ENCODE data around the gene SLC9A4.
A peak's percentile ranks its signal among the peaks of the same experiment; 100 is the strongest.

Gene SLC9A4

DNA sequence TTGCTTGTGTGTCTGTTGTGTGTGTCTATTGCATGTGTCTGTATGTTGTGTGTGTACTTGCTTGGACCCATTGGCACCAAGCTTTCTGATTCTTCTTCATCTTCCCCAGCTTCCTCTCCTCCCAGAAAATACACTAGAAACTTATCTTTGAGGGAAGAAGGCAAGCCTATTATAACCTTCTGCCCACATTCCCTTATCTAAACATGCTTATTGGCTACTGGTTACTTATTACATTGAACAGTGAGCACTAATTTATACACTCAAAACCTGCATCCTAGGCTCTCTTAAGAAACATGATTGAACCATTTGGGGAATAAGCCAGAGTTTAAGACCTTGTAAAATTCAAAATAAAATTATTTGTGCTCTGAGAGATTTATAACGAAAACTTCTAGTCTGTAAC is 26.5 kb downstream of the SLC9A4 start:
- DNase-seq (ENCODE audit: low spot score), result no peak

DNA sequence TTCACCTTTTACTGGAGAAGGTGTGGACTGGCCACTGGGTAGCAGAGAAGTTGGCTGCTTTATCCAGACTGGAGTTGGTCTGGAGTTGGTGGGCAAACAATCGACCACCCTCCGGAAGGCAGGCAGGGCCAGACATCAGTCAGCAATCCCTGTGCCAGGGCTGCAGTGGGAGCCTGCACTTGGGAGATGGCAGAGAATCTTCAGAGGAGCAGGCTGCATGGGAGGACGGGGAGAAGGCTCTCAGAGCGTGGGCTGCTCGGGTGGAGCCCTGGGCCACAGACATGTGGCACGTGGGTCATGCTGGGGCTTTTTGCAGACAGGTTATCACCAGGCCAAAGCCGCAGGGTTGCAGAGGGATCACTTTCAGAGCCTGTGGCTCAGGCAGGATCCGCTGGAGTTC is 29.6 kb downstream of the SLC9A4 start:
- DNase-seq (ENCODE audit: low spot score), result no peak

DNA sequence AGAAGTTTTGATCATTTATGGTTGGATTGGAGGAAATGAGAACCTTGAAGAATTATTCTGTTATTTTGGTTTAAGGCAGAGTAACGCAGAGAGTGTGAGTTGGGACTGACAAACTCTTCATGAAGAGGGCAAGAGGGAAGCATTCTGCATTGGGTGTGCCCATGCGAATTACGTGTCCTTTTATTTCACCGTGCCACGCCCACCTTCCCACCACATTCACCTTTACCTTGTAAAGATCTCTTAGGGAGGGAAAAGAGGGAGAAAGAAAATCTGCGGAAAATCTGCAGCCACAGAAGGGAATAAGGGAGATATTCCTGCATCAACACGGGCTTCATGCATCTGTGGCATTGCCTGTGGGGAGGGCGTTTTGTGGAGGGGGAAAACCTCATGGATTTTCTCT is 31.8 kb downstream of the SLC9A4 start:
- DNase-seq (ENCODE audit: low spot score), result no peak

DNA sequence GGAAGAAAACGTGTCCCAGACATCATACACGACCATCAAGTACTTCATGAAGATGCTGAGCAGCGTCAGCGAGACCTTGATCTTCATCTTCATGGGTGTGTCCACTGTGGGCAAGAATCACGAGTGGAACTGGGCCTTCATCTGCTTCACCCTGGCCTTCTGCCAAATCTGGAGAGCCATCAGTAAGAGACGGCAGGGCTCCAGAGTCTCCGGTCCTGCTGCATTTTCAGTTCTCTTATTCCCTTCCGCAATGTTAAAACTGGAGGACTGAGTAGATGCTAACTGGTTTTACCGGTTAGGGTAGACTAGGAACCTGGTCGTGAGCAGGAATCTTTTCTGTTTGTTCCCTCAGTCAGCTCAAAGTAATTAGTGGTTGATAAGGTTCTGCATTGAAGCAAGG is 32.3 kb downstream of the SLC9A4 start:
- DNase-seq (ENCODE audit: low spot score), result peak; percentile 43

DNA sequence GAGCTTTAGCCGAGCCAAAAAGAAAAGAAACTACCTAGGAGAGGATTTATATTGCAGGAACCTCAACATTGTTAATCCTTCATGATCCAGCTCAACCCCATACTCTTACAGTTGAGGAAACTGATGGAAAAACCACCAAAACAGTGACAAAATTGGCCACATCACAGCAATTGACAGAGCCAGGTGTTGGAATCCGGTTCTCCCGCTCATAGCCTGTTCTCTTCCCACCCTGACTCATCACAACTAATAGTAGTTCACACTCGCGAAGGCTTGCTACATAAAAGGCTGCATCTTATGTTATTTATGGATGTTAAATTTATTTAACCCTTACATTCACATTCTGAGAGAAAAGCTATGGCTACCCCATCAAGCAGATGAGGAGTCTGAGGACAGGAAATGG is 33.7 kb downstream of the SLC9A4 start:
- DNase-seq (ENCODE audit: low spot score), result no peak

DNA sequence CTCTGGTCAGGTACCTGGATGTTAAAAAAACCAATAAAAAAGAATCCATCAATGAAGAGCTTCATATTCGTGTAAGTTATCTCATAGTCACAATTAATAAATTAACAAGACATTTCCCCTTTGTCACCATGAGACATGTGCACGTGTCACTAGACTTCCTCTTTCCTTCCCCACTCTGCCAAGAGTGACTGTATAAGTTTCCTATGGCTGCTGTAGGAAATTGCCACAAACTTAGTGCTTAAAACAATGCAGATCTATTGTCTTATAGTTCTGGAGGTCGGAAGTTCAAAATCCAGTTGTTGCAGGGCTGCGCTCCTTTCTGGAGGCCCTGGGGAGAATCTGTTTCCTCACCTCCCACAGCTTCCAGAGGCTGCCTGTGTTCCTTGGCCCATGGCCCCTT is 35.8 kb downstream of the SLC9A4 start:
- DNase-seq (ENCODE audit: low spot score), result no peak

DNA sequence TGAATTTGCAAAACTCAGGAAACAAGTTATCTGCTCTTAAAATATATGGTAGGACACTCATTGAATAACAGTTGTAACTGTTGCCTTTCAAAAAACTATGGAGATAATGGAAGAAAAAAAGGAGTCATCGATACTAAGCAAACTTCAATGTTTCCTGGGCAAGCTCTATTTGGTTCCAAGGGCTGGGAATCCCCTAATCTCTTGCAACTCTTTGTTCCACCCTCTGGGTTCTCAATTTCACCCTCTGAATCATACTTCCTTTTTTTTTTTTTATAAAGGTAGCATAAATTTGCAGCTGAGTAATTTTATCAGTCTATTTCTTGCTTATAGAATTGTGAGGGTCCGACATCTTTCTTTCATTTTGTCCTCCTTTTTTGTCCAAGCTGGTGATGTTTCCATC is 36.7 kb downstream of the SLC9A4 start:
- DNase-seq (ENCODE audit: low spot score), result no peak

DNA sequence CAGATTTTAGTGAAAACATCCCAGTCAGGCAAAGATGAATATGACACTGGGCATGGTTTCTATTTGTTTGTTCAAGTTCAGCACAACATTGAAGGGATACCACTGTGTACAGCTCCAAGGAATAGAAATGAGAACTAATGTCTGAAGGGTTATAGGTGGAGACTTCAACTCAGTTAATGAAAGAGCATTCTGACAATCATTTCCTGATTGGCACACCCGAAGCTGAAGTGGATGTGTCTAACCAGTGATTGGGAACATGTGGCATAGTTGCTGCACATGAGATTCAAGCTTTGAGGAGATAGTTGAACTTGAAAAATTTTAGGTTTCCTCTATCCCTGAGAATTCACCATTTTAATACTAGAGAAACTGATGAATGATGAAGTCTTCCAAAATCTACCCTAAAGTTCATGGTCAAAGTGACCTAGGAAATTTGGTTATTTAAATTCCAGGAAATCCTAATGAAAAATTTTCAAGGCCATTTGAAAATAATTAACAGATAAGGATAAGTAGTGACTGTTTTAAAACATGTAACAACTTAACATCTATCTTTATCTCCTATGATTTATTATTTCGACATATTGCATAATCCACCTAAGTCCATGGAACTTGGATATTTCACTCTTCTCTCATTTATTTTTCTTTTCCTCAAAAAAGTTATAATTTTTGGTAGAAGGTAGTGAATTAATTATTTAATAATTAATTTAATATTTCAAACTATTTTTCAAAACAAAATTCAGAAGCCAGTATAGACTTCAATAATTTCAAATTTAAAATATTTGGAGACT is 38.0 kb downstream of the SLC9A4 start:
- no peak for DNase-seq (ENCODE audit: low spot score)

DNA sequence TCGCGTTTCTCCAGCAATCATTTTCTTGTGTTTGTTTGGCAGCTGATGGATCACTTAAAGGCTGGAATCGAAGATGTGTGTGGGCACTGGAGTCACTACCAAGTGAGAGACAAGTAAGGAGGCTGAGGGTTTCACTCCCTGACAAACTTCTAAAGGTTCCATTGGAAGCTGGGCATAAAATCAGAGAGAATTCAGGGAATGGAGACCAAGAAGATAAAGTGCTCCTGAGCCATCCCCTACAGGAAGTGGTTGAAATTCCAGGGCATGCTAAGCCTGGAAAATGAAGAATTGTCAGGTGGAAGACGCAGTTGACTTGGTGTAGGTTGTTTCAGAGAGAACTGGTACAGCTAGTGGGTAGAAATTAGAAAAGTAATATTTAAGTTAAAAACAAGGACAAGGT is 39.1 kb downstream of the SLC9A4 start:
- no peak for DNase-seq (ENCODE audit: low spot score)

DNA sequence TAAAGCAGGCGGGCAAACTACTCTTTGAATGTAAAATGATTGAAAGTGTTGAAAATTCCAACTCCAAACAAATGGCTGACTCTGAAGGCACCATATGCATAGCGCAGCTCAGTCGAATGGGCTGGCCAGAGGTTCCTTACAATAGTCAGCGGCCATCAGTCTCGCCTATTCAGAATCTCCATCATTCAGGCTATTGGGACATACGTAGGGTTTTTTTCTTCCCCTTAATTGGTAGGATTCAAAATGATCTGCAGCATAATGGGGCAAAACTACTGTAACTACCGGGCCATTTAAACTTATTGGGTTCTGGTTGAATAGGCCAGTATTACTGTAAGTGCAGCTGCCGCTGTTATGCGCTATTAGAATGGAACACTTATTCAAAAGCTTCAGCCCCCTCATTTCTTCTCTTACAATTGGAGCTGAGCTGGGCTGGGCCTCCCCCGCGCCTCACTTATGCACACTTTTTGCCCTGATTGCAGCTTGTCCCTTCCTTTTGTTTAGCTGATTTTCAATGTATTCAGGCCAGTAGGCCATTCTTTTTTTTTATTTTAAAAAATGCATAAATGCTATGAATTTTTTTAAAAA is 40.4 kb downstream of the SLC9A4 start:
- no peak for DNase-seq (ENCODE audit: low spot score)

DNA sequence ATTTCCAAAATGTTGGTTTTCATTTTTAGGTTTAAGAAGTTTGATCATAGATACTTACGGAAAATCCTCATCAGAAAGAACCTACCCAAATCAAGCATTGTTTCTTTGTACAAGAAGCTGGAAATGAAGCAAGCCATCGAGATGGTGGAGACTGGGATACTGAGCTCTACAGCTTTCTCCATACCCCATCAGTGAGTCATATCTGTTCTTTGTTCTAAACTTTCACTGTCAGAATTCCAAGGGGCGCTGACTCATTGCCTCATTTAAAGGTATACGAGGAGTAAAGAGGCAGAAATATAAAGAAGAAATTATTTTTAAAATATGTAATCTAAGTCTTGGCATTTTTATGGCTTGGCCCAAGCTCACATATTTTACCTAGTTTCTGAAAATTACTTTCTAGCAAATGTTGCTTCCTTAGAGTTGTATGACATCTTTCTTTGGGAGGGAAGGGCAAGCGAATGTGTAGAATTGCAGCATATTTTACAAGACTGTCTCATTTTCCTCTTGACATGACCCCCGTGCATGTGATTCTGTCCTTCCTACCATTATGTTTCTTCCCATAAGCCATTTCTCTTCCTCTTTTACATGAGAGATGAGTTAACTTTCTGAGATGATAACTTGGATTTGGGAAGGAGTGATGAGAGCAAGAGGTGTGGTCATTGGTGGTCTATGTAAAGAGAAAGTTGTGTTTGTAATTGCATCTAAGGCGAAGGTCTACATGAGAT is 41.2 kb downstream of the SLC9A4 start:
- DNase-seq (ENCODE audit: low spot score), result no peak

DNA sequence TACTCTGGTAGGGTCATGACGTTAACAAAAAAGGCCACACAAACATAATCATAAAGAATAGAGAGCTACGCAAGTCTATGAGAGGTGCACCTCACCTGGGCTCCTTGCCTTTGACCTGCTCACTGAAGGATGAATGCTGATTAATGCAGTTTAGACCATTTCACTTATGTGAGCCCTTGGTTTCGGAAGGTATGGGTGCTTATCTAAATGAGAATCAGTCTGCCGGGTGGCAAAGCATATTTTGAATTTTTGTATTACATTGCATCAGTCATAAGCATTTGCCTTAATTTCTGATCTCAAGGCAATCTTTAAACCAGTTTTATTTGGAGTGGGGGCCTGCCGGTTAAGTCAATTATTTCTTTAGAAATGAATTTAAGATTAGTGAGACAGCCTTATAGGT is 42.8 kb downstream of the SLC9A4 start:
- DNase-seq (ENCODE audit: low spot score), result no peak

DNA sequence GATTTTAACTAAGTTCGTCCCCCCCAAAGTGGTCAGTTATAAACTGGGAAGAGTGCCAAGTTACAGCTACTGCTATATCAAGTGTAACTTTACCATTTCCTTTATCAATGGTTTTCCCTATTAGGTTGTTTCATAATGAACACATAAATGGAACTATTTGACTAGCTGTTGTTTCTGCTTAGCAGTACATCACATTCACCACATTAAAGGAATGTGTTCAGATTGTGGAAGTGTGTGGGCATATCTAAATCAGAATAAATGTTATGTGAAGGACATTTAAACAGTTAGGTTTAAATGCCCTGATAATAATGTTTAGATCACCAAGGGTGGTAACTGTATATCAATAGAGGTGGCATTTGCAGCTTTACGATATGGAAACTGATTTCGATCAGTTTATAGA is 45.1 kb downstream of the SLC9A4 start:
- no peak for DNase-seq (ENCODE audit: low spot score)

DNA sequence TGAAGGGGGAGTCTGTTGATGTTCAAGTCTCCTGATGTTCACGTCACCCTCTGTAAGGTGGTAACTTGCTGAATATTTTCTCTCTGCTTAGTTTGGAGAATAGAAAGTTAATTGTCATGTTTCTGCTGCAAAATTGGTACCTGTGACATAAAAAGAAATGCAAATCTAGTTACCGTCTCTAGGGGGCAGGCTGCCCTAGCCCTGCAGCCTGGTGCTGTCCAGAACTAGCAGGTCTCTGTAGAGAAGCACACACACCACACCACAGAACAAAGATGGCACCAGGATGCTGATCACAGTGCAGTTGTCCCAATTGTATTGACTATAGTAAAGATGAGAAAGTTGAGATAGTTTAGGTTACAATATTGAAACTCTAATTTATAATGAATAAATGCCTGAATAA is 47.0 kb downstream of the SLC9A4 start:
- peak; percentile 19 for DNase-seq (ENCODE audit: low spot score)

DNA sequence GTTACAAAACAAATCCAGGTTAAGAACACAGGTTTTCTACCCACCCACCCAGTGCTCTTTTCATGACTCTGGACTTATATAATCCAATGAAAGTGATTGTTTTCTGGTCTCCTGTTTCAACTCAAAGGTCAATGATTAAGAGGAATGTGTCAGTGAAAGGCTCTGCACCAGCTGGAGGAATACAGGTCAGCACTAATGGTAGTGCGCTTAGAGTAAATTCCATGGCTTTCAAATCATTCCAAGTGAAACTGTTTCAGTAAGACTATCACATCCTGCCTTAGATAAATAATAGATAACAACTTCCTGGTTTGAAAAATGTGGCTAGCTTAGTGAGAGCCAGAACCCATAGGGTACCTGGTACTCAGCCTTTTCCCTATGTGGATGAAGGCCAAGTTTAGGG is 47.8 kb downstream of the SLC9A4 start:
- no peak for DNase-seq (ENCODE audit: low spot score)

DNA sequence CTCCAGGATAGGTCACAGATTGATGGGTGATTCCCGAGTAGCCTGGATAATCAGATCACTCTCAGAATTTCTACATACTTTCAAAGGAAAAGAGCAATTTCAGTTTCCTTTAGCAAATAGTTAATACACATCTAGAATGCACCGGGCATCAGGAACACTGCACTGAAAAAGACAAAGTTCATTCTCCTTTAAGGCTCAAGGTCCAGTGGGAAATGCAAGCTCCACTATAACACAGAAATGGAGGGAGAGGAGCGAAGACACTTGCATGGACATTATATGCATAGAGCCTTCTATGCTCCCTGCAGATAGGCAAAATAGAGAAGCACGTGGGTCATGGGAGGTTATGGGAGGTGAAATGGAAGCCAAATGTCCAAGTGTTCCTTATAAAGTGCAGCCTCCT is 49.1 kb downstream of the SLC9A4 start:
- DNase-seq (ENCODE audit: low spot score), result no peak

DNA sequence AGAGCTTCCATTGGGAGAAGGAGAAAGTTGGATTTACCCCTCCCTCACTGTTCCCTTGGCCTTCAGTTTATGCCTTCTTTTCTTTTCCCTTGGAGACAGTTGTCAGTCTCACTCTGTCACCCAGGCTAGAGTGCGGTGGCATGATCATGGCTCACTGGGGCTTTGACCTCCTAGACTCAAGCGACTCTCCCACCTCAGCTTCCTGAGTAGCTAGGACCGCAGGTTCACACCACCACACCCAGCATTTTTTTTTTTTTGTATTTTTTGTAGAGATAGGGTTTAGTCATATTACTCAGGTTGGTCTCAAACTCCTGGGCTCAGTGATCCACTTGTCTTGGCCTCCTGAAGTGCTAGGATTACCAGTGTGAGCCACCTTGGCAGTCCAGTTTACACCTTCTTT is 49.9 kb downstream of the SLC9A4 start:
- no peak for DNase-seq (ENCODE audit: low spot score)

DNA sequence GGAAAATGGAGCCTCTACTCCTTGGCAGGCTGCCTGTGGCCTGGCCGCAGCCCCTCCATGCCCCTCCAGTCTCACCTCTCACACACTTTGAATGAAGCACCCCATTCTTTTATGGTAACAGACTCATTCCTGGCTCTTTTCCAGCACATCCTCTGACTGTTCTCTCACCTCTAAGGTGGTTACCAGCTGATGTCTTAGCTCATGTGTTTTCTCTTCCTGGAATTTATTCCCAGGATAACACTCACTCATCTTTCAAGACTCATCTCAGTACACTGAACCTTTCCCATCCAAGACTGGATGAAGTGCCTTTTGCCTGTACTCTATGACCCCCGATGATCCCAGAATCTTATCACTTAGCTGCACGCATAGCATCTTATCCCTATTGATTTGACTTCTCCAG is 50.6 kb downstream of the SLC9A4 start:
- DNase-seq (ENCODE audit: low spot score), result no peak

DNA sequence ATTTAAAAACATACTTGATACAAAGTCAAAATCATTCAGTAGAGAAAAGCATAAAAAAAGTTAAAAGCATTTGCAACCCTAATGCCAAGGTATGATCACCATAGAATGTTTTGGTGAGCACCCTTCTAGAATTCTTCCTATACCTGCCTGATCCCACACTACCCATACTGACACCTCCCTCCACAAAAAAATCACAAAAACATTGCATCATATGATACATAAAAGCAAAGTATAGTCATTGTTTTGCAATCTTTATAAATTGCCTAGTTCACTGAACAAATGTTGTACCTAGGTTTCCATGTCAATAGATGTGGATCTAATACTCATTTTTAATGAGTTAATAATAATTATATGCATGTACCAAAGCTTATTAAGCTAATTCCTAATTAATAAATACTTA is 54.1 kb downstream of the SLC9A4 start:
- DNase-seq (ENCODE audit: low spot score), result no peak

DNA sequence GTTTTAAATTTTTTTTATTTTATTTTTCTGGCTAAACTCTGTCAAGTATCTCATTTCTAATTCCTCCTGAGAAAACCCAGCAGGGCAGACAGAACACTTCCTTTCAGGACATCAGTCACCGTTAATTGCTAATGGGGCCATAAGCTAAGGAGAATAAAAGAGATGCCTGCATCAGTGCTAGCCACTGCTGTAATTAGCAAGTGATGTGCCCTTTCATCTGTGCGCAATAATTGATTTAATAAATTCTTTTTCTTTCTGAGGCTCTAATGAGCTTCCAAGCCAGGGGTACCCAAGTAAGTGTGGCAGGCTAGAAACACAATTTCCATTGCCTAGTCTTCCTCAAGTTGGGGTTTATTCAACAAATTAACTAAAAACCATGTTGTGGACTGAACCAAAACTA is 65.5 kb downstream of the SLC9A4 start:
- no peak for DNase-seq (ENCODE audit: low spot score)

DNA sequence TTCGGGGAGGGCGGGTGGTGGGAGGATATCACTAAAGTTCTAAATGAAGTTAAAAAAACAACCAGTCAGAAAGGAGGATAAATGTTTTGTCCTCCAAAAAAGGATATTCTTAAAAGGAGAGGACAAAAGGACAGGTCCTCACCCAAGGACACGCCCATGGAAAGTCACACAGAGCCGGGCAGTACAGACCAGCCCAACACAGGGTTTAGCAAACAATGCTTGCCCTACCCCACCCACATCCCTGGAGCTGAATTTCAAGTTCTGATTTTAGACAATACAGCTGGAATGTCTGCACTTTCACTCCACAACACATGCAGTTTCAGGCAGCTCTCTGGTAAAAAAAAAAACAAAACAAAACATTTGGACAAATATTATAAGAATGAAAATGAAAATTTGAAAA is 67.9 kb downstream of the SLC9A4 start:
- DNase-seq (ENCODE audit: low spot score), result no peak

DNA sequence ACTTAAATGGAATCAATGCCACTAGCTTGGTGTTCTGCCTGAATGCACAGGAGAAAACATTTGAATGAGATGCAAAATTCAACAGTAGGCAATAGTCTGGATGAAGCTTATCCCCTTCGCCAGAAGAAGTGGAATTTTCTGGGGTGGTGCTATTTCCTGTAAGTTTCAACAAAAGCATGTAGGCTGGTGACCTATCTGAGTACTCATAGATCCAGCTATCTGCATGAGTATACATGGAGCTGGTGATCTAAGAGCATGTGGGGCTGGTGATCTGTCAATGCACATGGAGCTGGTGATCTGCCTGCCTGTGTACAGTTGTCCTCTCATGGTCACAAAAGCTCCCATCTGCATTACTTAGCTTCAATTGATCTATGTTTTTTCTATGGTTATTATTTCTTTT is 71.2 kb downstream of the SLC9A4 start:
- DNase-seq (ENCODE audit: low spot score), result no peak

DNA sequence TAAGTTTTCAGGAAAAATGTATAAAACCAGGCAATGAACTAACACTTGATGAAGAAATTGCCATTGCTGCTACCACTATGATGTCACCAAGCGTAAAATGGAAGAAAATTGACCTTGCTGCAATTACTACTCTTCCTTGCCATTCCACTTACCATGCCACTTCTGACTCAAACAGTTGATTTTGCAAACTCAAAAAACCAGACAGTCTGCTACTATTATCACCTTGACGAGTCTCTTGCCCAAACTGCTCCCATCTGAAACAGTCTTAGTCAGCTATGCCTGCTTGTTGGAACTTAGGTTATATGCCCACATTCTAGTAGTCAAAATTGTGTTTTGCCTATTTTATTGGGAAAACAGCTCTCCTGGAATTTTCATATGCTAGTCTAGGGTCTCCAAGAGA is 74.4 kb downstream of the SLC9A4 start:
- DNase-seq (ENCODE audit: low spot score), result no peak

DNA sequence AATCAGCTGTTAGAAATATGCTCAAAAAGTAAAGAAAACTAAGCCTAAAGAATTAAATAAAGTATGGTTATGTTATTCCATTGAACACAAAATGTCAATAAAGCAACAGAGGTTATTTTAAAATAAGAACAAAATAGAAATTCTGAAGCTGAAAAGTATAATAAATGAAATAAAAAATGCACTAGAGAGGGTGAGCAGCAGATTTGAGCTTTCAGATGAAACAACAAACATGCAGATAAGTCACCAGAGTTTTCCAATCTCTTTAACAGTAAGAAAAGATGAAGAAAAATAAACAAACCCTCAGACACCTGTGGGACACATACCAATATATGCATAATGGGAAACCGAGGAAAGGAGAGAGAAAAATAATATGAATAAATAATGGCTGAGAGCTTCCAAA is 76.0 kb downstream of the SLC9A4 start:
- DNase-seq (ENCODE audit: low spot score), result no peak

Measured in pons (tissue), 1 donor.